GM19351 (cell line): Measurements from ENCODE around the gene COL4A3.
A peak's percentile ranks its signal among the peaks of the same experiment; 100 is the strongest.
"Not testable (repeated sequence)": the region's sequence is repeated elsewhere in the genome, so short reads cannot be mapped to it uniquely, and the experiment has no call there.

Experiments
- ATAC-seq: cut with Tn5 transposase; IDR thresholded peaks from one replicate; pipeline ENCODE4 v1.9.1; 2021; ENCODE audit warnings: mild to moderate bottlenecking, moderate library complexity; ENCODE audit not compliant: unreplicated experiment

COL4A3 gene

DNA sequence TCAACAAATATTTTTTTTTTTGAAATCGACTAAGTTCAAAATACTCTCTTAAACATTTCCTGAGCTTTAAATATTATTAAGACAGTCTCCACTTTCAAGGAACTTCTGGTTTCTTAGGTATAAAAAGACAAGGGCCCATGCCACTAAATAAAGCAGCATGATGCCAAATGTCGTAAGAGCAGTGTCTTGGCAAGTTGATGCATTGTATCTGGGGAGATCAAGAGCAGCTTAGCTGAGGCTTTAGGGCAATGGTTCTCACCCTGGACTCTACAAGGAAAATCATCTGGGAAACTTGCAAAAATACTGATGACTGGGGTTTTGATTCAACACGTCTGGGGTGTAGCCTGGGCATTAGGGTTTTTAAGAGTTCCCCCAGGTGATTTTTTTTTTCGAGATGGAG lies 41.3 kb downstream of the COL4A3 start:
- ATAC-seq, result no peak

DNA sequence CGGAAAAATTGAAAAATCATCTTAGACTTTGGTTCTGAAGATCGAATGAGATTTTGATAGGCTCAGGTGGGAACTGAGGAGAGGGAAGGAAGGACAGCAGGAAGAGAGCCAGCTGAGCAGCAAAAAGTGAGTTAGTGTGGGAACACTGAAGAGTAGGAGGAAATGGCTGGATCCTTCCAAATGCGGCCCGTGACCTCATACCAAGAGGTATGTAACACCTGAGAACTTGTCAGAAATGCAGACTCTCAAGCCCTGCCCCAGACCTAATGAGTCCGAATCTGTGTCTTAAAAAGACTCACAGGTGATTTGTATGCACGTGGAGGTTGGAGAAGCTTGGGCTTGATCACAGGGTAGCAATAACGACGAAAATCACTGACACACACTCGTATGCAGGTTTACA lies 42.0 kb downstream of the COL4A3 start:
- no peak for ATAC-seq

DNA sequence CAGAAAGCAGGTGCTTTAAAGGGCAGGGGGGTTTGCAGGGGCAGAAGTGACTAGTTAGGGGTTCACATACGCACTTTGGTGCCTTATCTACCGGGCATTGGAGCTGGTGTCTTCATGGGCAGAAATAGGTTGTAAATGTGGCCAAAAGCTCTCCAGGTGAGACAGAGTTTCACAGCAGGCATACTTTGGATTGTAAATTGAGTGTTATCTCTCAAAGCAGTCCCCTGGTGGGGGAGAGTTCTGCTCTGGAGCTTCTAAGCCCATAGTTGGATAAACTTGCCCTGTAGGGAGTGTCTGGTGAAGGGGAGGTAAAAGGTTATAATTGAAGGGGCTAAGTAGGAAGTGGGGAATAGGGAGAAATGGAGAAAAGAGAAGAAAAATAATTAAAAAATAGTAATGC lies 43.1 kb downstream of the COL4A3 start:
- no peak for ATAC-seq

DNA sequence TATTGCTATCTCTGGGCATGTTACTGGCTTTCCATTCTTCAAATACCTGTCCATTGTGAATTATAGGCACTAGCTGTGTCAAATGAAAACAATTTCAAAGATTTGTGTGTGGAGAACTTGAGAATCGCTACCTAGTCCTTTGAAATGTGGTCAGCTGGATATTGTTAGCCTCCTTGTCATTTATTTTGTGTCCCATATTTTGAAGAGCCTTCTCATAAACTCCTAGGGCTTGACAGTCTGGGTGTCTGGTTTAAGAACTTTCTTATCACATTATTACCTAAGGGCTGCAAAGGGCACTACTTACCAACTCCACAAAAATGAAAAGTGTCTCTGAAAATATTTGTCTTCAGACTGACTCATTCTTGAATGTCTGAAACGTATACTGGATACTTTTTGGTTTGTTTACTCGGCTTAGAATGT lies 50.2 kb downstream of the COL4A3 start:
- no peak for ATAC-seq

DNA sequence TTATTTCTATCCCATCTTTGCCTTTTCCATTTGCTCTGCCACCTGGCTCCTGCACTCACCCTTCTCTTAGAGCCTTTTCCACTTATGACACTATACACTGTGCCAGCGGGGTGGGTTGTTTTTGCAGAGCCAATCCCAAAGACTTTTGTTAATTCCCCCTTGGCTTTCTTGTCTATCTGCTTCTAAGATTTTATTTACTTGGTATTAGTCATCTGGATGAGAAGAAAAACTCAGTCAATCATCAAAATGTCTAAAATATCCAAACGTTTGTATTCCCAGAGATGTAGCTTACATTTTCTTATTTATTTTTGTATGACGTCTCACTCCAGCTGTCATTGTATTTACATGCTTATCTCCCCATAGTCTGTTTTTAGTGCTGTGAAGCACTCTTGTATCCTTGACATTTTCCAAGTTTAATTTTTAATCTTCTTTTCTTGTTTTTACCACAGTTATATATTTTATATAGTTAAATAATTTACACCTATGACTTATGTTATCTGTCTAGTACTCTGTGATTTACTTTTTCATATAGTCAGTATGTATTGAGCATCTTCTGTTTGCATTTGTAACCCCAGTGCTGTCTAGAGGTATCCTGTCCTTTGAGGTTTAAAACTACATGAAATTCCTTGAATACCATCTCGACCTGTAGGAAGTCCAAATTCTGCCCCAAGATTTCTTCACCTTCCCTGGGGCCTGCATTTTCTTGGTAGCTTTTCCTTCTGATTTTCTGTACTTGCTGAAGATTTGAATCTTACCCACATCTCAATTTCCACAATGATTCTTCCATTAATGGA lies 55.1 kb downstream of the COL4A3 start:
- ATAC-seq, result no peak

DNA sequence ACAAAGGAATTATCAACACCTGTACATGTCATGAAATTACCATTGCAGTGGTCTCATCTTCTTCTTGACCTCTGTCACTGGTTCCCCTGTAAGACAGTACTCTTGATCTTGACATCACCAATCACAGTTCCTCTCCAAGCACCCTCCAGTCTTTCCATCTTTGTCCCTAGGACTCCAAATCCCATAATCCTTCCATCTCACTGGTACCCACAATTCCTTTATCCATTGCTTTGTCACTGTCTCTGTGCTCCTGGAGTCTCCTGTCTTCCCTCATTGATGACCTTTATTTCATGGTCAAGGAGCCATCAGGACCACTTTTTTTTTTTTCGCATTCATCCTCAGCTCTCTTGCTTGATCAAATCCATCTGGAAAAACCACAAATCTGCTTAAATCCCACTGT lies 56.7 kb downstream of the COL4A3 start:
- no peak for ATAC-seq

DNA sequence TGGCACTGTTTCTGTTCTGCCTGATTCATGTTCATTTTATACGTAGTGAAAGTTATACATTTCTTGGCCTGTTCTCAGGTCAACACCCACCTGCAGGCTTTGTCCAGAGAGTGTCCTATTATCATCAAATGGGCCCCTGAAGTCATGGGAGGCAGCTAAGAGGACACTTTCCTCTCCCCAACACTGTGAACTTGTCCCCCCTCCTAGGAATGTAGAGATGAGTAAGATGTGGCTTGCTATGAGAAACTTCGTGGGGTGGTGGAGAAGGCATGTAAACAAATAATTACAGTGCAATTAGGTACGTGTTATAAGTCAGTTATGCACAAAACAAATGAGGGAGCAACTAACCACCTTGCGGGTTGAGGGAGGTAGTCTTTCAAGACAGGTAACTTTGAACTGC lies 57.9 kb downstream of the COL4A3 start:
- no peak for ATAC-seq

DNA sequence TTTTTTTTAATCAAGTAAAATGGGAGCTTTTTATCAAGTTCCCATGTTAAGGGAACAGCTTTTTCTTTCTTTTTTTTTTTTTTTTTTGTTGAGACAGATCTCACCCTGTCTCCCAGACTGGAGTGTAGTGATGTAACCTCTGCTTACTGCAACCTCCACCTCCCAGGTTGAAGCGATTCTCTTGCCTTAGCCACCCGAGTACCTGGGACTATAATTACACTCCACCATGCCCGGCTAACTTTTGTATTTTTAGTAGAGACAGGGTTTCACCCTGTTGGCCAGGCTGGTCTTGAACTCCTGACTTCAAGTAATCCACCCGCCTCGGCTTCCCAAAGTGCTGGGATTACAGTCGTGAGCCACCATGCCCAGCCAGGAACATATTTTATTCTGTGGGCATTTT lies 61.2 kb downstream of the COL4A3 start:
- ATAC-seq, result not testable (repeated sequence)

DNA sequence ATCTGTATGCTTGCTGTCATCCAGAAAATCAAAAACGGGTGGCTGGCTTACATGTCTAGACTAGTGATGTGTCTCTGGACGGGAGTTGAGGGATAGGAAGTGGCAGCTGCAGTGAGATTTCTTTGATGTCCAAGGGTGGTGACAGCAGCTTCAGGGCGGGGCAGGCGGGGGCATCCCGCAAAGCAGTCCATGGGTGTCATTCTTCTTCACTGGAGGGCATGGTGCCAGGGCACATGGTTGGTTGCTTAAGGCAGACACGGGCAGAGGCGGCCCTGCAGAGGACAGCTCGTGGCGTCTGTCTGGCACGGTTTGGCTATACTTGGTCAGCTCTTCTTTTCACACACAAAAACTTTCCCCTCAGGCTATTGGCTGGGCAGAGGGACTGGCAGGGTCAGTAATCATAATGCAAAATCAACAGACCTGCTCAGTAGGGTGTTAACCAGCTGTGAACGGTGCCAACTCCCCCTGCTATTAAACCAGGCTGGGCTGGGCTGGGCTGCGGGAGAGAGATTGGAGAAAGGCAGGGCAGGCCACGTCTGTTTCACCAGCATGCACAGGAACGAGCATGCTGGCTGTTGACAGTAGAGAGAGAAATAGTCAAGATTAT lies 63.7 kb downstream of the COL4A3 start:
- ATAC-seq, result no peak

DNA sequence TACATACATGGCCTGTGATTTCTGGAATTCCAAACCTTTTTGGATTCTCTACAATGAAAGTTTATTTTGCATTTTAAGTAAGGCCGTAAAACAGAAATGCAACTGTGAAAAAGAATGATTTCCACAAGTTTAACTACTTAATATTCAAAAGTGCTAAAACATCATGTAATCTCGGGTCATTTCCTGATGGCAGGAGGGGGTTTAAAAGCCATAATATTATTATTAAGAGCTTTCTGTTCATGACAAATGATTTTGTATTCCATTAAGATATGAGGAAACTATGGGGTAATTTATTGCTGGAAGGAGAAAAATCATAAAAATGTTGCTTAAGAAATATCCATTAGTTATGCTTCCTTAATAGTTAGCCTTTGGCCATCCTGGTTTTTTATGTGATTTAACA lies 65.7 kb downstream of the COL4A3 start:
- no peak for ATAC-seq

DNA sequence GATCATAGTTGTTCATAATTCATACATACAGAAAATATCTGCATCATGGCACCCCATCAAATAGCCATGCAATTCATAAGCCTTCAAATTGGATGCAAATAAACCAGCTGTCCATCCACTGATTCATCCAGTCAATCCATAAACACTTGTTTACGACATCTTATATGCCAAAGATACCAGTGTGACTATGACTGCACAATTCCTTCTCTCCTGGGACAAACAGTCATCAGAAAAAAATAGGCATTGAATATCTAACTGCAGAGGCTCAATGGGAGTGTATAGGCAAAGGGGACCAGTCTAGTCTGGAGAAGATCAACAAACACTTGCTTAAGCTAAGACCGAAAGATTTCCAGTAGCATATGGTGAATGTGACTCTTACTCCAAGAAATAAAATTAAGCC lies 70.0 kb downstream of the COL4A3 start:
- ATAC-seq, result no peak

DNA sequence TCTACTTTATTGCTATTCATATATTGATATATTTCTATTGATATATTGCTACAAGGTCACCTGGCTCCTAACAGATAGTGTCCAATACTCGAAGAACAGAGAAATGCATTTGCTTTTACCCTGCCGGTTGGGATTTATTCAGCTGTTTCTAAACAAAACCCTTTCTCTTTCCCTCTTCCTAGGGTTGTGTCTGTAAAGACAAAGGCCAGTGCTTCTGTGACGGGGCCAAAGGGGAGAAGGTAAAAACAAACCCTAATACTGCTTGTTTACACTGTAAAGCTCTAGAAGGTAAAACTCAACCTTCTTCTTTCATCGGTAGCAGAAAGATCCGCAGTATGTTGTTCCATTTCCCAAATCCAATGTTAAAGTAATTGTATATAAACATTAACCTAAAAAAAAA lies 73.4 kb downstream of the COL4A3 start:
- no peak for ATAC-seq

DNA sequence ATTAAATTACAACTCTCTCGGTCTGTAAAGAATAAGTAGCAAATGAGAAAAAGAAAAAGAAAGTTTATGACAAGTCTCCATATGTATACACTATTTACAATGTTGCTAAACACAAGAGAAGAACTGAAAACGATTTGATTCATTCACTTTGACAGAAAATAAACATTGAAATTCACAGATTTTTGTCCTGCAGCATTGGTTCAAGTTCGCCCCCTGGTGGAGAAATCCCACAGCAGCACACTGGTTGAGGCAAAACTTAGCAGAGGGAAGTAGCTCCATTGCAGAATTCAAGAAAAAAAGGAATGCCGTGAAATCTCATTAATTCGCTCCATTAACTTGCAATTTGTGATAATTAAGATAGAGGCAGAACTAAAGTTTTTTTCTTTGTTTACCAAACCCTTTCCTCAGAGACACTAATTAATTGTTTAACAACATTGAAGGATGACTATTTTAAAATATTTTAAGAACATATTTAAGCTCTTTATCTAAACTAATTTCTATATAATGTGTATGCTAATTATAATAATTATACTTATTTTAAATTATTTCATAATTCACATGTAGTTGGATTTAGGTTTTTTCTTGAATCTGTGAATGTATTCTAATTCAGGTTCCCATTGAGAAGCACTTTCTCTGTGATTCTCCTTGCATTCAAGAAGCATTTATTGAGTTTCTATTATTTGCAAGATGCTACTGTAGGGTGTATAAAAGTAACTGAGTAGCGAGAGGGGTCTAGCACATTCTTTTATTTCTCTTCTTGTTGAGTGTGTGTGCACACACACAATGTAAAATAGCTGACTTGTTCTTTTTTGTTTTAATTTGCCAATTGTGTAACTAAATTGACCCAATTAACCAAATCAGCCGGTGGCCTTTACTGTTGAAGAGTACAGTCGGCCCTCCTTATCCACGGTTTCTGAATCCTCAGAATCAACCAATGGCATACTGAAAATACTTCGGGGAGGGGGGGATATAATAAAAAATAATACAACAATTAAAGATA lies 74.1 kb downstream of the COL4A3 start:
- peak; percentile 77 for ATAC-seq

DNA sequence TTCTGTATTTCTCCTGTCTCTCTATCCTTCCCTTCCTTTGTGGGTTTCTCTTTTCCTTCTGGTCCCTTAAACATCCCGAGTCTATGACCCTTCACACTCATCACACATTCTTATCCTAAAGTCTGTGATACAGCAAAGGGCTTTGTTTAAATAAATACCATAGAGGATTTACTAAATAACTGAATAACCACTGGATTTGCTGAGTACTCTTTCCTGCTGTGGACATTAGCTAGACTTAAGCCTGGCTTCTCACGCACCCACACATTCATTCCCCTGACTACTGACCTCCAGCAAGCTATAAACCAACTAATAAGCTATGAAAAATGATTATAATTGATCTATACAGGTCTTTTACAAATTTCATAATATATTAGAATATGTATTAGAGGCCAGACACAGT lies 76.6 kb downstream of the COL4A3 start:
- ATAC-seq, result no peak

DNA sequence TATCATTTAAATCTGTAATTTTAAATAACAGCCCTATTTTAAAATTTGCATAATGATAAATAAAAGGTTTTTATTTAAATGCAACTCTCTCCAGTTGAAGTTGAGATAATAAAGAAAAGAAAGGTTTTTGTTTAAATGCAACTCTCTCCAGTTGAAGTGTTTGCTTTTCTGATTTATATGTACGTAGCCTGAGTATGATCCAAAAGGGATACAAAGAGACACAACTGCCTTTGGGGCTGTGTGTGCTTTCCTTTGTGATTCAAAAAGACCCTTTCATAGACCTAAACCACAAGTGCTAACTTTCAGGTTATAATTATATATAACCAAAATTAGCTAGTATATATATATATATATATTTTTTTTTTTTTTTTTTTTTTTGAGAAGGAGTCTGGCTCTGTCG lies 84.5 kb downstream of the COL4A3 start:
- no peak for ATAC-seq

DNA sequence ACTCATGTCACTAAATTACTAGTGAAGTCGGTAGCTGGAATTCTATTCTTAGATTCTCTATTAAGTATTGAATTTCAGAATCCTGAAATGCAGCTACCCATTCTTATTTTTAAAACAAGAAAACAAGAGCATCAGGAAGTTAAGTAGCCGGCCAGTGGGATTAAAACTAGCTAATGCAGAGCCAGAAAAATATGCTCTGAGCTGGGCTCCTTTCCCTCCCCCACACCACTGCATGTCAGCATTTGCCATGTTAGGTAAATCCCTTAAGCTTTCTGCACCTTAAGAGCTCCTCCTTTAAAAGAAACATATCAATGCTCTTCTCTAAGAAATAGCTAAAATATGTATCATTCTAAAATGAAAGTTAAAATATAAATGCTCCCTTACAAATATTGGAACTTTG lies 88.4 kb downstream of the COL4A3 start:
- ATAC-seq, result no peak

DNA sequence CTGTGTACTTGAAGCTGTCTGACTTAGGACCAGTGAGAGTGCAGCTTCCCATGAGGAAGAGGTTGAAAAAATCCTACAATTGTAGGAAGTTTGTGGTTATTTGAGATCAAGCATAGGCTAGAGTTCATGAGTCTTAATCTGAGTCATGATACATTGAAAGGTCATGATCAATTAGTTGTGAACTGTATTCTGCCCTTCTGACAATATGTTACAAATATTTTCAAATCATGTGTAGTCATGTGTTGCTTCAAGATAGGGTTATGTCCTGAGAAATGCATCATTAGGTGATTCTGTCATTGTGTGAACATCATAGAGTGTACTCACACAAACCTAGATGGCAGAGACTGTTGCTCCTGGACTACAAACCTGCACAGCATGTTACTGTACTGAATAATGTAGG lies 92.2 kb downstream of the COL4A3 start:
- ATAC-seq, result no peak

DNA sequence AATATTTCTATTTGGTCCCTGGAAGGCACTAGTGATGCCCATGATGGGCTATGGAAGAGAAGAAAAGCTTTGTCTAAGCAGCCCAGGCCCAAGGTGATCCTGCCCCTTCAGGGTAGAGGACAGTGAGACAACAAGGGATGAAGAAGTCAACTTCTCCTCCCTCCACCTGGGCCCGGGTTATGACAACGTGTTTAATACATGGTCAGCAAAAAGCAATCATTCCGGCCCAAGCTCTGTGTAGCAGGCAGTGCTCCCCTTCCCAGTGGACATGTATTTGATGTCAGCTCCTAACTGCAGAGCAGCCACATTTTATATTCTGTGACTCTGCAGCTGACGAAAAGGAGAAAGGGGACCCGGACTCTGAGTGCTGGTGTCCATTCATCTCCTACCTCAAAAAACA lies 93.4 kb downstream of the COL4A3 start:
- ATAC-seq, result no peak

DNA sequence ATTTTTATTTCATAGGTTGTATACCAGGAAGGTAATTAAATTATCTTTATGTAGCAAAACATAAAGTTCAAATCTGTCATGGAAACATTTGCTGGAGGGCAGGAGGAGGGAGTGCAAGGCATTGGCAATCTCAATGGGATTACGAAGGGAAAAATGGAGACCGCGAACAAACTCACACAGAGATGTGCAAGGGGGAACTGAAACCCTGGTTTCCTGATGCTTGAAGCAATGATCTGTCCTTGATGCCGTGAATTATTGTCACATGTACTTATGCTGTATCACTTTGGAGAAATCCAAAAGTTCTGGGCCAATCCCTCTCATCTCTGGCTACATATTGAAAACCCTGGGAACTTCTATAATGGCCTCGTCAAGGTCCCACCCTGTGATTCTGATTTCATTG lies 95.6 kb downstream of the COL4A3 start:
- no peak for ATAC-seq

DNA sequence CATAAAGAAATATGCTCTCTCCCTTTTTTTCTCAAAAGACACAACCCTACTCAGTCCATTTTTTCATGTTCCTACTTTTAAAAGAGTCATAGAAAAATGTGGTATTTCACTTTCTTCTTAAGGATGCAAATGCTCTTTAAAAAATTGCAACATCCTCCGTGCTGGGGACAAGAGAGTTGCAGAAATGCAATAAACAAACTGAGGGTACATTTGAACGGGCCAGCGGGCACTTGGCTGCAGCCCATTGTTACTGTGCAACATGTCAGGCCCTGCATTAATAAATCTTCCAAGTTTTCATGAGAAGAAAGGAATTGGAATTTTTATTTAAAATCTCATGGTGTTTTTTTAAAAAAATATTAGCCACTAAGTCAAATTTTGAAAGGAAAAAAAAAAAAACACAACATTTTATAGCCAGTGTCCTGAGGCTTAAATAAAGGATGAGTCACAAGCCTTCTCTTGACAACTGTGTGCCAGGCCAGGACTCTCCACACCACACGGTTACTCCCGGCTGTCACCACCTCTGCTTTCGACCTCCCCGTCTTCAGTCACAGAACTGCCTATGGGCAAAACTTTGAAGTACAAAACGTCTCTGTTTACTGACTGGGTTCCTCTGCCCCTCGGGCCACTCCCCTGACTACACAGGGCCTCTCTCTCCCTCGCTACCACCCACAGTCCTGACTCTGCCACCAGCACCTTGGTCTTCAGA lies 103.1 kb downstream of the COL4A3 start:
- ATAC-seq, result no peak

DNA sequence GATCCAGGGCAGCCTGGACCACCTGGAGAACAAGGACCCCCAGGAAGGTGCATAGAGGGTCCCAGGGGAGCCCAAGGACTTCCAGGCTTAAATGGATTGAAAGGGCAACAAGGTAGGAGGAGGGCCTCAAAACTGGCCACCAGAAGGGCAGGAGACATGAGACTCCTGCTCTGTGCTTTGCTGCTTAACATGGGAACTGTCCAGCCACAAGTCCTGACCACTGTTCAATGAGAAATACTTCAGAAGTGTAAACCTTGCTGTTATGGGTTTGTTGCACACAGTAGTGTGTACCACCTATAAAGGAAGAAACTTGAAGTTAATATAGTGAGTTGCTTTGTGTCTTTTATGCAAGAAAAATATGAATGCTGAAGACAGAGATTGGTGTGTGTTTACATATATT lies 116.5 kb downstream of the COL4A3 start:
- ATAC-seq, result no peak
